A673 (cell line): ENCODE results near the gene CELF5. TPM values are rescaled to one million over a fixed set of nuclear protein-coding genes. Genes with fewer than 3 reads are reported as not detected.

Experiments used
- BruUV-seq: library from RNA; stranded (reverse); fragments of 400-500 nt; replicated peaks from 2 replicates; lab custom pipeline; 2021; lab: Mats Ljungman, UMichigan
- CTCF ChIA-PET: fragments of 300-600 bp; sonication (Branson Sonifier 250); formaldehyde crosslinking; loops from one replicate; lab custom pipeline; 2022; ENCODE audit warnings: antibody characterized with exemption; lab: Charles Lee
- POLR2A ChIA-PET: fragments of 300-600 bp; sonication (Branson Sonifier 250); formaldehyde crosslinking; loops from one replicate; lab custom pipeline; 2022; ENCODE audit warnings: antibody characterized with exemption; ENCODE audit not compliant: low non-redundant PET; lab: Charles Lee
- DNase-seq: peaks from one replicate; pipeline ENCODE4 v3.0.0-alpha.2; 2015; ENCODE audit warnings: low spot score
- H3K27ac ChIP-seq: fragments of 200-600 bp; sonication (generic); 2 replicates; pipeline ENCODE4 v1.5.1; 2016; ENCODE audit warnings: mixed run types, low read depth, mild to moderate bottlenecking, mixed read lengths, antibody characterized with exemption, low read length; ENCODE audit not compliant: poor library complexity, severe bottlenecking
- H3K27me3 ChIP-seq: fragments of 200-600 bp; sonication (generic); replicated peaks from 2 replicates; pipeline ENCODE4 v1.6.1; 2017; ENCODE audit warnings: mixed run types, low read depth, mild to moderate bottlenecking, mixed read lengths, antibody characterized with exemption, low read length; ENCODE audit not compliant: insufficient read depth, poor library complexity
- H3K36me3 ChIP-seq: fragments of 200-600 bp; sonication (generic); 2 replicates; pipeline ENCODE4 v1.6.1; 2016; ENCODE audit warnings: mixed run types, mild to moderate bottlenecking, mixed read lengths, antibody characterized with exemption, low read length; ENCODE audit not compliant: insufficient read depth, poor library complexity, severe bottlenecking
- H3K4me1 ChIP-seq: fragments of 200-600 bp; sonication (generic); 2 replicates; pipeline ENCODE4 v1.6.1; 2017; ENCODE audit warnings: mixed run types, mild to moderate bottlenecking, mixed read lengths, antibody characterized with exemption, low read length; ENCODE audit not compliant: insufficient read depth, poor library complexity, severe bottlenecking
- H3K4me3 ChIP-seq: fragments of 200-600 bp; sonication (generic); 2 replicates; pipeline ENCODE4 v1.5.1; 2016; ENCODE audit warnings: low read depth, mixed run types, mild to moderate bottlenecking, mixed read lengths, low read length; ENCODE audit not compliant: poor library complexity, severe bottlenecking
- H3K9me3 ChIP-seq: fragments of 200-600 bp; sonication (generic); 2 replicates; pipeline ENCODE4 v1.6.1; 2016; ENCODE audit warnings: mixed run types, low read depth, mild to moderate bottlenecking, mixed read lengths, antibody characterized with exemption, low read length; ENCODE audit not compliant: poor library complexity, severe bottlenecking
- EZH2 ChIP-seq: fragments of 200-600 bp; sonication (generic); IDR thresholded peaks from 2 replicates; pipeline ENCODE4 v1.6.1; 2017; ENCODE audit warnings: borderline replicate concordance, low read depth, mild to moderate bottlenecking, mixed read lengths, antibody characterized with exemption, low read length; ENCODE audit not compliant: poor library complexity, severe bottlenecking
- intact Hi-C: fragments of 100-400 bp; cut with micrococcal nuclease; formaldehyde crosslinking; loops from one replicate; pipeline ENCODE4 v1.10.0; 2022; ENCODE audit not compliant: unreplicated experiment
- total RNA-seq: library from RNA; stranded (reverse); gene quantifications from 2 replicates; pipeline ENCODE4 v1.2.3, GENCODE V29; 2021
- TF ChIP-seq, protein P1 (sequence below): fragments of 300-800, 200-600 bp; sonication (generic); conservative IDR thresholded peaks from 2 replicates; pipeline ENCODE4 v1.5.1; 2017; ENCODE audit warnings: low read depth, mild to moderate bottlenecking, antibody characterized with exemption, low read length, moderate library complexity, mixed read lengths

CELF5 gene
- total RNA-seq, 1 experiment from 2014 or later: 3.7 TPM

DNA sequence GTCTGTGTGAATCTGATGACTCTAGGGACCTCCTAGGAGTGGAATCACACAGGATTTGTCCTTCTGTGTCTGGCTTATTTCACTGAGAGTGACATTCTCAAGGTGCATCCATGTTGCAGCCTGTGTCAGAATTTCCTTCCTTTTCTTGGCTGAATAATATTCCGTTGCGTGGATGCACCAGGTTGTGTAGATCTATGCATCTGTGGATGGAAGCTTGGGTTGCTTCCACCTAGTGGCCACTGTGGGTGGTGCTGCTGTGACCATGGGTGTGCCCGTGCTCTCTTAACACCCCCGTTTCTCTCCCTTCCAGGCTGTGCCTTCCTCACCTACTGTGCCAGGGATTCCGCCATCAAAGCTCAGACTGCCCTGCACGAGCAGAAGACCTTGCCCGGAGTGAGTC, 26.2 kb downstream of the CELF5 start:
- POLR2A ChIA-PET: no interaction called here
- intact Hi-C loops: no loop called here
- H3K27ac ChIP-seq: no peak overlapping the region
- DNase-seq: no peak
- TF ChIP-seq, protein P1, sequence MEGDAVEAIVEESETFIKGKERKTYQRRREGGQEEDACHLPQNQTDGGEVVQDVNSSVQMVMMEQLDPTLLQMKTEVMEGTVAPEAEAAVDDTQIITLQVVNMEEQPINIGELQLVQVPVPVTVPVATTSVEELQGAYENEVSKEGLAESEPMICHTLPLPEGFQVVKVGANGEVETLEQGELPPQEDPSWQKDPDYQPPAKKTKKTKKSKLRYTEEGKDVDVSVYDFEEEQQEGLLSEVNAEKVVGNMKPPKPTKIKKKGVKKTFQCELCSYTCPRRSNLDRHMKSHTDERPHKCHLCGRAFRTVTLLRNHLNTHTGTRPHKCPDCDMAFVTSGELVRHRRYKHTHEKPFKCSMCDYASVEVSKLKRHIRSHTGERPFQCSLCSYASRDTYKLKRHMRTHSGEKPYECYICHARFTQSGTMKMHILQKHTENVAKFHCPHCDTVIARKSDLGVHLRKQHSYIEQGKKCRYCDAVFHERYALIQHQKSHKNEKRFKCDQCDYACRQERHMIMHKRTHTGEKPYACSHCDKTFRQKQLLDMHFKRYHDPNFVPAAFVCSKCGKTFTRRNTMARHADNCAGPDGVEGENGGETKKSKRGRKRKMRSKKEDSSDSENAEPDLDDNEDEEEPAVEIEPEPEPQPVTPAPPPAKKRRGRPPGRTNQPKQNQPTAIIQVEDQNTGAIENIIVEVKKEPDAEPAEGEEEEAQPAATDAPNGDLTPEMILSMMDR: peak; percentile 53
- TF ChIP-seq EZH2: no peak
- H3K4me3 ChIP-seq: no peak overlapping the region
- H3K36me3 ChIP-seq: no peaks in the 10 kb centered on the region
- H3K27me3 ChIP-seq: no peaks in the 10 kb centered on the region
- H3K4me1 ChIP-seq: peaks cover 11% of the 10 kb centered on the region
- CTCF ChIA-PET: no interaction called here
- peaks cover 6% of the 10 kb centered on the region for H3K9me3 ChIP-seq
- BruUV-seq: no TSS peak

GRCh38 chr19:3251229-3251628, 26.8 kb downstream of the CELF5 start:
- BruUV-seq: no TSS peak
- intact Hi-C loops: no loop called here
- ChIA-PET CTCF (no interaction called here), POLR2A (no interaction called here)
- no peaks in the 10 kb centered on the region for H3K27me3 ChIP-seq
- H3K27ac ChIP-seq: no peak overlapping the region
- peaks cover 6% of the 10 kb centered on the region for H3K9me3 ChIP-seq
- no peak for DNase-seq
- peaks cover 11% of the 10 kb centered on the region for H3K4me1 ChIP-seq
- H3K4me3 ChIP-seq: no peak overlapping the region
- H3K36me3 ChIP-seq: no peaks in the 10 kb centered on the region
- TF ChIP-seq EZH2: no peak
- TF ChIP-seq, protein P1: no peak

DNA sequence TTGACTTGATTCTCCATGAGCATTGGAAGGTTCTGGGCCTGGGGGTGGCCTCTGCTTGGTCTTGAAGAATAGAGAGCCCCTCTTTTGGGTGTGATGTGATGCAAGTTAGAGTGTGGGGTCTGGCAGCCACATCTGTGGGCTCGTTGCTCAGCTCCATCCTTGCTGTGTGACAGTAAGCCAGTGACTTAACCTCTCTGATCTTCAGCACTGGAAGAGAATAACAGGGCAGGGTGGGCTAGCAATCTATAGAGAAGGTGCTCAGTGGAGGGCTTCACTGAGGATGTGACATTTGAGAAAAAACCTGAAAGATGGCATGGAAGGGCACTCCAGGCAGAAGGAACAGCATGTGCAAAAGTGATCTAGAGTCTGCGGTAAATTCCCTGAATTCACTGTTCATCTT, 28.2 kb downstream of the CELF5 start:
- Histone ChIP-seq H3K27me3 (no peaks in the 10 kb centered on the region), H3K4me1 (peaks cover 11% of the 10 kb centered on the region), H3K36me3 (no peaks in the 10 kb centered on the region), H3K27ac (no peak overlapping the region), H3K4me3 (no peak overlapping the region), H3K9me3 (peaks cover 6% of the 10 kb centered on the region)
- no peak for TF ChIP-seq EZH2
- TF ChIP-seq, protein P1: no peak
- CTCF ChIA-PET: interaction anchor here (0.6 kb wide), 1 partner anchor 13 kb away, joined by 4 read pairs; no protein-coding TSS in a partner anchor
- BruUV-seq: no TSS peak
- intact Hi-C loops: no loop called here
- no peak for DNase-seq
- POLR2A ChIA-PET: no interaction called here
